ENCODE results near the gene PTPN21.

The PTPN21 gene

GRCh38 chr14:88504602-88505001, 50.2 kb downstream of the PTPN21 start:
- DNase-seq (ENCODE audit: low spot score), result no peak

- DNase-seq (ENCODE audit: low spot score), result no peak
Measured at GRCh38 chr14:88503754-88504406, 50.9 kb downstream of the PTPN21 start.

- DNase-seq (ENCODE audit: low spot score), result no peak
Measured at GRCh38 chr14:88502740-88503139, 52.1 kb downstream of the PTPN21 start.

- no peak for DNase-seq (ENCODE audit: low spot score)
Measured at GRCh38 chr14:88500611-88501010, 54.2 kb downstream of the PTPN21 start.

GRCh38 chr14:88499225-88499624, 55.6 kb downstream of the PTPN21 start:
- DNase-seq (ENCODE audit: low spot score), result no peak

- DNase-seq (ENCODE audit: low spot score), result no peak
Measured at GRCh38 chr14:88496414-88496813, 58.4 kb downstream of the PTPN21 start.

GRCh38 chr14:88493392-88494185, 61.2 kb downstream of the PTPN21 start:
- no peak for DNase-seq (ENCODE audit: low spot score)

GRCh38 chr14:88492272-88493089, 62.3 kb downstream of the PTPN21 start:
- peak; percentile 77 for DNase-seq (ENCODE audit: low spot score)

- DNase-seq (ENCODE audit: low spot score), result no peak
Measured at GRCh38 chr14:88490168-88490567, 64.6 kb downstream of the PTPN21 start.

- no peak for DNase-seq (ENCODE audit: low spot score)
Measured at GRCh38 chr14:88488897-88489296, 65.9 kb downstream of the PTPN21 start.

GRCh38 chr14:88488081-88488480, 66.7 kb downstream of the PTPN21 start:
- no peak for DNase-seq (ENCODE audit: low spot score)

GRCh38 chr14:88482524-88482923, 72.3 kb downstream of the PTPN21 start:
- no peak for DNase-seq (ENCODE audit: low spot score)

GRCh38 chr14:88481794-88482193, 73.0 kb downstream of the PTPN21 start:
- no peak for DNase-seq (ENCODE audit: low spot score)

GRCh38 chr14:88481059-88481458, 73.7 kb downstream of the PTPN21 start:
- no peak for DNase-seq (ENCODE audit: low spot score)

GRCh38 chr14:88479574-88479987, 75.2 kb downstream of the PTPN21 start:
- no peak for DNase-seq (ENCODE audit: low spot score)

- DNase-seq (ENCODE audit: low spot score), result no peak
Measured at GRCh38 chr14:88478931-88479330, 75.9 kb downstream of the PTPN21 start.

- DNase-seq (ENCODE audit: low spot score), result no peak
Measured at GRCh38 chr14:88477513-88478250, 77.1 kb downstream of the PTPN21 start.

GRCh38 chr14:88476825-88477224, 78.0 kb downstream of the PTPN21 start:
- no peak for DNase-seq (ENCODE audit: low spot score)

- DNase-seq (ENCODE audit: low spot score), result no peak
Measured at GRCh38 chr14:88476214-88476774, 78.5 kb downstream of the PTPN21 start.

GRCh38 chr14:88473791-88474190, 81.0 kb downstream of the PTPN21 start:
- no peak for DNase-seq (ENCODE audit: low spot score)

- DNase-seq (ENCODE audit: low spot score), result no peak
Measured at GRCh38 chr14:88470542-88471440, 84.0 kb downstream of the PTPN21 start.

Measured in HuH-7.5 (cell line).